GM21786 (cell line): ENCODE measurements around the gene ZNF385D.
A peak's percentile ranks its signal among the peaks of the same experiment; 100 is the strongest.
"Not testable (repeated sequence)": the region's sequence is repeated elsewhere in the genome, so short reads cannot be mapped to it uniquely, and the experiment has no call there.

Experiments
- ATAC-seq: cut with Tn5 transposase; IDR thresholded peaks from one replicate; pipeline ENCODE4 v1.9.1; 2021; ENCODE audit not compliant: unreplicated experiment

The ZNF385D gene

GRCh38 chr3:21524133-21524532 is 226.9 kb downstream of the ZNF385D start:
- ATAC-seq: no peak

- no peak for ATAC-seq
These were observed 230.7 kb downstream of the ZNF385D start for GRCh38 chr3:21520106-21520963.

- no peak for ATAC-seq
These were observed 233.8 kb downstream of the ZNF385D start for GRCh38 chr3:21517184-21517583.

GRCh38 chr3:21515417-21515816 is 235.6 kb downstream of the ZNF385D start:
- ATAC-seq: no peak

- ATAC-seq: no peak
These were observed 241.1 kb downstream of the ZNF385D start for GRCh38 chr3:21509731-21510470.

GRCh38 chr3:21508246-21508645 is 242.8 kb downstream of the ZNF385D start:
- no peak for ATAC-seq

GRCh38 chr3:21505711-21506460 is 245.1 kb downstream of the ZNF385D start:
- no peak for ATAC-seq

- ATAC-seq: no peak
These were observed 248.4 kb downstream of the ZNF385D start for GRCh38 chr3:21502656-21503055.

GRCh38 chr3:21500834-21501233 is 250.2 kb downstream of the ZNF385D start:
- ATAC-seq: no peak

- ATAC-seq: not testable (repeated sequence)
These were observed 260.3 kb downstream of the ZNF385D start for GRCh38 chr3:21490671-21491070.

GRCh38 chr3:21487520-21487919 is 263.5 kb downstream of the ZNF385D start:
- no peak for ATAC-seq

GRCh38 chr3:21486024-21486935 is 264.7 kb downstream of the ZNF385D start:
- ATAC-seq: not testable (repeated sequence)

- peak; percentile 11 for ATAC-seq
These were observed 266.2 kb downstream of the ZNF385D start for GRCh38 chr3:21484828-21485144.

- peak; percentile 74 for ATAC-seq
These were observed 266.8 kb downstream of the ZNF385D start for GRCh38 chr3:21484057-21484827.

GRCh38 chr3:21481991-21482390 is 269.0 kb downstream of the ZNF385D start:
- ATAC-seq: no peak

- ATAC-seq: no peak
These were observed 273.3 kb downstream of the ZNF385D start for GRCh38 chr3:21477541-21478288.

- no peak for ATAC-seq
These were observed 284.5 kb downstream of the ZNF385D start for GRCh38 chr3:21466476-21466875.

GRCh38 chr3:21464746-21465145 is 286.3 kb downstream of the ZNF385D start:
- no peak for ATAC-seq

GRCh38 chr3:21463319-21463718 is 287.7 kb downstream of the ZNF385D start:
- no peak for ATAC-seq
